Right lobe of liver (tissue), 6 donors: ENCODE results near the gene LRRC8D. TPM values are rescaled to one million over a fixed set of nuclear protein-coding genes. Genes with fewer than 3 reads are reported as not detected.

Experiments used
- ATAC-seq, 4 donors: fragments of 200-7000 bp; cut with Tn5 transposase; one replicate each; pipeline ENCODE4 v1.9.1; 2020; ENCODE audit warnings: mild to moderate bottlenecking in 4 of 4, moderate library complexity in 4 of 4
- DNase-seq, 3 donors: peaks; one replicate each; pipeline ENCODE4 v3.0.0-alpha.2; 2020
- H3K27ac ChIP-seq, 3 donors: fragments of 200-600 bp; one replicate each; pipeline ENCODE4 v1.8.0; 2022
- H3K27me3 ChIP-seq, 2 donors: fragments of 200-600 bp; one replicate each; pipeline ENCODE4 v1.8.0; 2022
- H3K36me3 ChIP-seq, 4 donors: fragments of 200-600 bp; sonication (generic) in 1 of 4; one replicate each; pipeline versions ENCODE4 v1.5.1 to v1.8.0; 2017 to 2022; ENCODE audit warnings: control low read depth in 1 of 4
- H3K4me1 ChIP-seq, 4 donors: fragments of 200-600 bp; sonication (generic) in 1 of 4; one replicate each; pipeline versions ENCODE4 v1.5.1 to v1.8.0; 2017 to 2022; ENCODE audit warnings: control low read depth in 1 of 4
- H3K4me3 ChIP-seq, 3 donors: fragments of 200-600 bp; one replicate each; pipeline ENCODE4 v1.8.0; 2022
- H3K9me3 ChIP-seq, 4 donors: fragments of 200-600 bp; sonication (generic) in 1 of 4; one replicate each; pipeline versions ENCODE4 v1.5.1 to v1.8.0; 2017 to 2022; ENCODE audit warnings: control low read depth in 1 of 4
- CTCF ChIP-seq, 4 donors: fragments of 200-600 bp in 3 of 4; fragments of 450-650 bp in 1 of 4; IDR thresholded peaks; one replicate each; pipeline versions ENCODE4 v1.5.1 to v1.8.0; 2016 to 2022; ENCODE audit warnings: antibody characterized with exemption in 4 of 4, mild to moderate bottlenecking in 2 of 4
- POLR2A ChIP-seq: fragments of 450-650 bp; IDR thresholded peaks from one replicate; pipeline ENCODE4 v1.6.1; 2017; ENCODE audit warnings: antibody characterized with exemption, mild to moderate bottlenecking
- WGBS: methylation state at CpG from one replicate; pipeline ENCODE4 v1.1.6; 2018; ENCODE audit warnings: low coverage, low lambda C conversion rate; ENCODE audit not compliant: insufficient coverage; ENCODE audit errors: missing lambda C conversion rate; 5-methylcytosine and 5-hydroxymethylcytosine counted together
- intact Hi-C, 2 donors: fragments of 100-400 bp; cut with DNase I; formaldehyde crosslinking; loops; one replicate each; pipeline versions ENCODE4 v1.11.2 to v1.14.1; 2022
- total RNA-seq, 6 experiments: library from RNA; depleted of rRNA in 2 of 6; stranded (reverse); fragments of >200 nt in 2 of 6; fragmentation: NEBNext Ultra II Directional in 3 of 6; extraction: Animal tissue kit (Norgen Biotek cat#: 25700) in 3 of 6; gene quantifications; one replicate each; pipeline versions ENCODE4 v1.1.0 to v1.2.4, GENCODE V29; 2016 to 2023
- donor health status: DM: no; HTN: yes; CAD: no.
- donor health status: DM: no; HTN: no; CAD: no.
- donor health status: DM: no; HTN: no; CAD: no.
- donor health status: DM: no; HTN: yes; CAD: no.
- donor health status: DM: no; HTN: yes; CAD: no.

LRRC8D gene
- total RNA-seq, 6 experiments from 2014 or later, result 11.5 to 22.1 (median 19.3) TPM

GRCh38 chr1:89900791-89901708, 80.2 kb downstream of the LRRC8D start:
- intact Hi-C loops, result no loop called here
- DNase-seq, result no peak
- no peak for TF ChIP-seq CTCF (IDR thresholded peaks at IDR 0.05)
- no peak overlapping the region for H3K4me3 ChIP-seq
- H3K4me1 ChIP-seq, result peaks cover 0 to 48% (median 18%) of the 10 kb centered on the region in 4 donors
- no peaks in the 10 kb centered on the region for H3K9me3 ChIP-seq
- H3K27ac ChIP-seq, result peak overlapping the region in 2 of 3 donors; percentile 73 to 80
- no peak for ATAC-seq
- WGBS, result 79% methylated on average over 4 of the region's 6 CpGs
- no peaks in the 10 kb centered on the region for H3K27me3 ChIP-seq
- no peaks in the 10 kb centered on the region for H3K36me3 ChIP-seq

GRCh38 chr1:89901957-89902669, 81.3 kb downstream of the LRRC8D start:
- peak overlapping the region in 1 of 3 donors; percentile 18 for H3K4me3 ChIP-seq
- no peaks in the 10 kb centered on the region for H3K36me3 ChIP-seq
- peak overlapping the region in 2 of 3 donors; percentile 73 to 80 for H3K27ac ChIP-seq
- intact Hi-C loops, result no loop called here
- H3K9me3 ChIP-seq, result no peaks in the 10 kb centered on the region
- H3K4me1 ChIP-seq, result peaks cover 0 to 48% (median 19%) of the 10 kb centered on the region in 4 donors
- DNase-seq (peak in 1 of 3 donors; percentile 77), ATAC-seq (peak; percentile 71 to 86 (median 82))
- TF ChIP-seq CTCF (IDR thresholded peaks at IDR 0.05) (no peak), POLR2A (no peak)
- WGBS, result 46% methylated on average over 8 of the region's 9 CpGs
- H3K27me3 ChIP-seq, result no peaks in the 10 kb centered on the region

- Histone ChIP-seq H3K9me3 (no peaks in the 10 kb centered on the region), H3K4me3 (no peak overlapping the region), H3K27ac (peak overlapping the region in 1 of 3 donors; percentile 80), H3K4me1 (peaks cover 0 to 39% (median 18%) of the 10 kb centered on the region in 4 donors), H3K36me3 (no peaks in the 10 kb centered on the region), H3K27me3 (no peaks in the 10 kb centered on the region)
- no peak for DNase-seq
- intact Hi-C loops, result no loop called here
- TF ChIP-seq CTCF (IDR thresholded peaks at IDR 0.05) (no peak), POLR2A (no peak)
- 56% methylated on average over 1 of the region's 1 CpG for WGBS
- no peak for ATAC-seq
These were observed 82.7 kb downstream of the LRRC8D start for GRCh38 chr1:89903550-89903949.

GRCh38 chr1:89904219-89904980, 83.6 kb downstream of the LRRC8D start:
- TF ChIP-seq CTCF (IDR thresholded peaks at IDR 0.05) (no peak), POLR2A (no peak)
- WGBS, result 61% methylated on average over 6 of the region's 6 CpGs
- Histone ChIP-seq H3K4me3 (no peak overlapping the region), H3K4me1 (peaks cover 0 to 32% (median 18%) of the 10 kb centered on the region in 4 donors), H3K27me3 (no peaks in the 10 kb centered on the region), H3K9me3 (no peaks in the 10 kb centered on the region), H3K27ac (peak overlapping the region in 1 of 3 donors; percentile 34), H3K36me3 (no peaks in the 10 kb centered on the region)
- intact Hi-C loops, result no loop called here
- ATAC-seq (peak in 3 of 4 donors; percentile 10 to 44 (median 13)), DNase-seq (no peak)
